Prostate gland (tissue), 2 donors: ENCODE measurements around the gene IFT81. TPM values are rescaled to one million over a fixed set of nuclear protein-coding genes. Genes with fewer than 3 reads are reported as not detected.
"Not testable (repeated sequence)": the region's sequence is repeated elsewhere in the genome, so short reads cannot be mapped to it uniquely, and the experiment has no call there.

Experiments used
- DNase-seq: peaks from one replicate; pipeline ENCODE4 v3.0.0-alpha.2; 2019; ENCODE audit warnings: low spot score
- H3K27ac ChIP-seq, 2 donors: fragments of 200-600 bp; sonication (generic); 2 replicates each; pipeline ENCODE4 v1.5.1; 2017 to 2019
- H3K27me3 ChIP-seq: fragments of 200-600 bp; sonication (generic); replicated peaks from 2 replicates; pipeline ENCODE4 v1.5.1; 2019; ENCODE audit not compliant: insufficient read depth
- H3K36me3 ChIP-seq, 2 donors: fragments of 200-600 bp; sonication (generic); 1 replicate in 1 of 2; 2 replicates in 1 of 2; pipeline versions ENCODE4 v1.5.1 to v1.8.1; 2017 to 2019
- H3K4me1 ChIP-seq: fragments of 200-600 bp; sonication (generic); replicated peaks from 2 replicates; pipeline ENCODE4 v1.5.1; 2019
- H3K4me3 ChIP-seq, 2 donors: fragments of 200-600 bp; sonication (generic); 2 replicates each; pipeline ENCODE4 v1.5.1; 2017 to 2019
- H3K9me3 ChIP-seq: fragments of 200-600 bp; sonication (generic); 2 replicates; pipeline ENCODE4 v1.5.1; 2017
- POLR2A ChIP-seq: fragments of 450-650 bp; IDR thresholded peaks from one replicate; pipeline ENCODE4 v1.6.1; 2016; ENCODE audit warnings: antibody characterized with exemption, mild to moderate bottlenecking
- POLR2AphosphoS5 ChIP-seq: sonication (generic); formaldehyde crosslinking; IDR thresholded peaks from one replicate; pipeline ENCODE4 v1.6.1; 2017; ENCODE audit warnings: antibody characterized with exemption
- WGBS: methylation state at CpG from one replicate; pipeline ENCODE4 v1.1.5; 2018; 5-methylcytosine and 5-hydroxymethylcytosine counted together
- intact Hi-C: fragments of 100-400 bp; cut with DNase I; formaldehyde crosslinking; loops from one replicate; pipeline ENCODE4 v1.14.2; 2022
- total RNA-seq, 2 donors: library from RNA; depleted of rRNA; stranded (reverse); fragments of >200 nt; gene quantifications; one replicate each; pipeline ENCODE4 v1.1.0, GENCODE V29; 2016
- TF ChIP-seq, protein P1 (sequence below), 4 experiments: fragments of 200-600 bp in 2 of 4; fragments of 450-650 bp in 2 of 4; sonication (generic) in 2 of 4; IDR thresholded peaks; 1 replicate in 3 of 4; 2 replicates in 1 of 4; pipeline ENCODE4 v1.5.1; 2016 to 2019; ENCODE audit warnings: antibody characterized with exemption in 4 of 4, mild to moderate bottlenecking in 2 of 4, moderate library complexity in 2 of 4

IFT81 gene
- total RNA-seq, 2 donors from 2014 or later, result 11.2 to 16.1 TPM

DNA sequence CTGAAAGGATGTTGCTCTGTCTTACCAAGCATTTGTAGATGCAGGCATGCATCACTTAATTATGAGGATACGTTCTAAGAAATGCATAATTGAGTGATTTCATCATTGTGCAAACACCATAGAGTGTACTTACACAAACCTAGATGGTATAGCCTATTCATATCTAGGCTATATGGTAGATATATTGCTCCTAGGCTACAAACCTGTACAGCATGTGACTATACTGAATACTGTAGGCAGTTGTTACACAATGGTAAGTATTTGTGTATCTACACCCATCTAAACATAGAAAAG, 75.9 kb downstream of the IFT81 start:
- Histone ChIP-seq H3K9me3 (no peaks in the 10 kb centered on the region), H3K27me3 (no peaks in the 10 kb centered on the region), H3K4me1 (no peaks in the 10 kb centered on the region), H3K36me3 (no peaks in the 10 kb centered on the region), H3K27ac (no peak overlapping the region), H3K4me3 (no peak overlapping the region)
- 81% methylated on average over 1 of the region's 1 CpG for WGBS
- DNase-seq, result no peak
- intact Hi-C loops, result no loop called here
- TF ChIP-seq POLR2AphosphoS5 (no peak), POLR2A (no peak)
- TF ChIP-seq, protein P1, sequence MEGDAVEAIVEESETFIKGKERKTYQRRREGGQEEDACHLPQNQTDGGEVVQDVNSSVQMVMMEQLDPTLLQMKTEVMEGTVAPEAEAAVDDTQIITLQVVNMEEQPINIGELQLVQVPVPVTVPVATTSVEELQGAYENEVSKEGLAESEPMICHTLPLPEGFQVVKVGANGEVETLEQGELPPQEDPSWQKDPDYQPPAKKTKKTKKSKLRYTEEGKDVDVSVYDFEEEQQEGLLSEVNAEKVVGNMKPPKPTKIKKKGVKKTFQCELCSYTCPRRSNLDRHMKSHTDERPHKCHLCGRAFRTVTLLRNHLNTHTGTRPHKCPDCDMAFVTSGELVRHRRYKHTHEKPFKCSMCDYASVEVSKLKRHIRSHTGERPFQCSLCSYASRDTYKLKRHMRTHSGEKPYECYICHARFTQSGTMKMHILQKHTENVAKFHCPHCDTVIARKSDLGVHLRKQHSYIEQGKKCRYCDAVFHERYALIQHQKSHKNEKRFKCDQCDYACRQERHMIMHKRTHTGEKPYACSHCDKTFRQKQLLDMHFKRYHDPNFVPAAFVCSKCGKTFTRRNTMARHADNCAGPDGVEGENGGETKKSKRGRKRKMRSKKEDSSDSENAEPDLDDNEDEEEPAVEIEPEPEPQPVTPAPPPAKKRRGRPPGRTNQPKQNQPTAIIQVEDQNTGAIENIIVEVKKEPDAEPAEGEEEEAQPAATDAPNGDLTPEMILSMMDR (IDR thresholded peaks at IDR 0.05), result no peak

DNA sequence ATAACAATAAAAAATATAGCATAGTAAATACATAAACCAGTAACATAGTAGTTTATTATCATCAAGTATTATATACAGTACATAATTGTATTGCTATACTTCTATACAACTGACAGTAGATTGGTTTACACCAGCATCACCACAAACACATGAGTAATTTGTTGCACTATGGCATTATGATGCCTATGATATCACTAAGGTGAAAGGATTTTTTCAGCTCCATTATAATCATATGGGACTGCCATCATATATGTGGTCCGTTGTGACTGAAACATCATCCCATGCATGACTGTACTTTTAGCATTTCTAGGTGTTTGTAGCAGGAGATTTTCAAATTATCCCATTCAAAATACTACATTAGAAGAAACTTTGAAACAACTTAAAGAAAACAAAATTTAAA, 77.8 kb downstream of the IFT81 start:
- intact Hi-C loops, result no loop called here
- no peaks in the 10 kb centered on the region for H3K4me1 ChIP-seq

DNA sequence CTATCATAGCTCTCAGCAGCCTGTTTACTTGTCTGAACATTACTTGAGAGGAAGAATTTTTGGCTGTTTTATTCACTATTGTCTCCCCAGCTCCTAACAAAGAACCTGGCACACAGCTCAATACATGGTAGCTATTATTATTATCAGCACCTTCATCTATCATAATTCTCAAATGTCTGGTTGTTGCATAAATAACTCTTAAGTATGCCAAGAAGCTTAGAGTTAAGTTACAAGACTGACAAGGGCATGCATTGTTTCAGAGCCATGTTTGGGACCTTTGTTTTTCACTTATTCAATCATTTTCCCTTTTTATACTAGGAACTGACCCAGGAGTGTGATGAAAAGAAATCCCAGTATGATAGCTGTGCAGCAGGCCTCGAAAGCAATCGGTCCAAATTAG, 79.4 kb downstream of the IFT81 start:
- WGBS, result 49% methylated on average over 2 of the region's 2 CpGs
- Histone ChIP-seq H3K27ac (no peak overlapping the region), H3K4me1 (no peaks in the 10 kb centered on the region), H3K9me3 (no peaks in the 10 kb centered on the region), H3K27me3 (no peaks in the 10 kb centered on the region), H3K4me3 (no peak overlapping the region), H3K36me3 (no peaks in the 10 kb centered on the region)
- TF ChIP-seq POLR2AphosphoS5 (no peak), POLR2A (no peak)
- TF ChIP-seq, protein P1 (IDR thresholded peaks at IDR 0.05), result no peak
- no peak for DNase-seq
- intact Hi-C loops, result no loop called here

More for the DNA sequence above, 77.8 kb downstream of the IFT81 start:
- 93% methylated on average over 1 of the region's 1 CpG for WGBS
- no peak overlapping the region for H3K4me3 ChIP-seq
- H3K36me3 ChIP-seq, result no peaks in the 10 kb centered on the region
- no peaks in the 10 kb centered on the region for H3K9me3 ChIP-seq
- DNase-seq, result no peak
- TF ChIP-seq POLR2A, result no peak
- TF ChIP-seq, protein P1 (IDR thresholded peaks at IDR 0.05), result no peak
- TF ChIP-seq POLR2AphosphoS5, result no peak
- no peak overlapping the region for H3K27ac ChIP-seq
- no peaks in the 10 kb centered on the region for H3K27me3 ChIP-seq

DNA sequence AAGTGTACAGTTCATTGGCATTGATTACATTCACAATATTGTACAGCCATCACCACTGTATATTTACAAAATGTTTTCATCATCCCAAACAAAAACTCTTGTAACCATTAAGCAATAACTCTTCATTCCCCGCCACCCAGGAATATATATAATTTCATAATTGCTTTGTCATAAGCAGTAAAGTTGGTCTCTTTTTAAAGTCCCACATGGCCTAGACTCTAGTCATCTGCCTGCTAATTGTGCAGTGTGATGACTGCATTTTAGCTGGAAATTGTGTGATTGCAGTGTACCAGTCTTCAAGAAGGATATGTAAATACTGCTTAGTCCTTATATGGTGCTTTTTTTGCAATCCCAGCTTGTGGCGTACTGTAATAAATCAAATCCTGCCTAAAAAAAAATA, 81.8 kb downstream of the IFT81 start:
- WGBS, result 97% methylated on average over 2 of the region's 2 CpGs
- Histone ChIP-seq H3K36me3 (no peaks in the 10 kb centered on the region), H3K9me3 (no peaks in the 10 kb centered on the region), H3K27me3 (no peaks in the 10 kb centered on the region), H3K4me1 (no peaks in the 10 kb centered on the region), H3K4me3 (no peak overlapping the region), H3K27ac (no peak overlapping the region)
- no peak for DNase-seq
- TF ChIP-seq, protein P1 (IDR thresholded peaks at IDR 0.05), result no peak
- TF ChIP-seq POLR2AphosphoS5 (no peak), POLR2A (no peak)
- intact Hi-C loops, result no loop called here

DNA sequence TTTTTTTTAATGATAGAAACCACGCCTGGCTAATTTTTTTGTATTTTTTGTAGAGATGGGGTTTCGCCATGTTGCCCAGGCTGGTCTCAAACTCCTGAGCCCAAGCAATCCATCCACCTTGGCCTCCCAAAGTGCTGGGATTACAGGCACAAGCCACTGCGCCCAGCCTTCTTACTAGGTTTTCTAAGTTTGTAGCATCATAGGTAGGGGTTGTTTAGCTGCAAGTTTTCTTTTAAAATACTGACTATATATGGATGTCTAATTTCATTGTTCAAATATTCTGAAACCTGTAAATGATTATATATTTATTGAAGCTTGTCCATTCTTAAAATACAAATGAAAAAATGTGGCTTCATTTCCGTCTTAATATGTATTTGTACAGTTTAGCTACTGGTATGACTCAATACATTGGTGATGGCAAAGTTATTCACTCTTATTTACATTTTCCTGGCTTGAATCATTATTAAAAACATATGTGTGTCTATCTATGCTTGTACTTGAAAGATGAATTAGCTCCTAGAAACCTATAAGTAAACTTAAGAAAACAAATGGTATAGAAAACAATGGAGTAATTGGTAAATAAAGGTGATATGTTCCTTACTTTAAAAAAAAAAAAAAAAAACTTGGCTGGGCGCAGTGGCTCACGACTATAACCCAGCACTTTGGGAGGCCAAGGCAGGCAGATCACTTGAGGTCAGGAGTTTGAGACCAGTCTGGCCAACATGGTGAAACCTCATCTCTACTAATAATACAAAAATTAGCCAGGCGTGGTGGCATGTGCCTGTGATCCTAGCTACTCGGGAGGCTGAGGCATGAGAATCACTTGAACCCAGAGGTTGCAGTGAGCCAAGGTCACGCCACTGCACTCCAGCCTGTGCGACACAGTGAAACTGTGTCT, 87.7 kb downstream of the IFT81 start:
- H3K36me3 ChIP-seq, DNase-seq, H3K4me3 ChIP-seq, intact Hi-C loops, H3K9me3 ChIP-seq, H3K27ac ChIP-seq, H3K27me3 ChIP-seq, H3K4me1 ChIP-seq: not testable (repeated sequence)
- 94% methylated on average over 10 of the region's 10 CpGs for WGBS
